ENCODE data around the gene VSIG2. TPM values are rescaled to one million over a fixed set of nuclear protein-coding genes. Genes with fewer than 3 reads are reported as not detected.
A peak's percentile ranks its signal among the peaks of the same experiment; 100 is the strongest.

Gene VSIG2
- total RNA-seq, 6 donors from 2014 or later, result 32.5 to 55.3 (median 40.2) TPM

GRCh38 chr11:124799348-124800225 is 47.5 kb upstream of the VSIG2 start:
- no peak for TF ChIP-seq POLR2A (IDR thresholded peaks at IDR 0.05)
- no peak for TF ChIP-seq CTCF (IDR thresholded peaks at IDR 0.05)
- TF ChIP-seq POLR2AphosphoS5 (IDR thresholded peaks at IDR 0.05), result no peak
- no peak for TF ChIP-seq EP300 (IDR thresholded peaks at IDR 0.05)
- ATAC-seq (ENCODE audit: low FRiP score in 2 of 2) (peak; percentile 47 to 55), DNase-seq (peak; percentile 33 to 90)
- peaks cover 0 to 3% (median 0%) of the 10 kb centered on the region in 4 donors for H3K27me3 ChIP-seq
- 1% methylated on average over 31 to 66 of the region's 83 CpGs for WGBS, 2 donors
- H3K4me1 ChIP-seq, result peaks cover 21 to 31% (median 22%) of the 10 kb centered on the region in 4 donors
- H3K27ac ChIP-seq, result peak overlapping the region; percentile 97 to 98 (median 98)
- H3K9me3 ChIP-seq, result no peaks in the 10 kb centered on the region
- H3K4me3 ChIP-seq, result peak overlapping the region; percentile 68 to 93 (median 77)
- no peaks in the 10 kb centered on the region for H3K36me3 ChIP-seq

- Histone ChIP-seq H3K4me3 (peak overlapping the region; percentile 68 to 93 (median 77)), H3K27me3 (peaks cover 0 to 3% (median 0%) of the 10 kb centered on the region in 4 donors), H3K9me3 (no peaks in the 10 kb centered on the region), H3K4me1 (peaks cover 21 to 35% (median 23%) of the 10 kb centered on the region in 4 donors), H3K36me3 (no peaks in the 10 kb centered on the region), H3K27ac (peak overlapping the region; percentile 97 to 98 (median 98))
- peak in 1 of 2 donors; percentile 55 for DNase-seq
- WGBS, 2 donors, result 1 to 3% methylated on average over 8 of the region's 8 CpGs
- no peak for ATAC-seq (ENCODE audit: low FRiP score in 2 of 2)
- TF ChIP-seq EP300 (IDR thresholded peaks at IDR 0.05), result no peak
- no peak for TF ChIP-seq CTCF (IDR thresholded peaks at IDR 0.05)
- TF ChIP-seq POLR2AphosphoS5 (IDR thresholded peaks at IDR 0.05), result no peak
- no peak for TF ChIP-seq POLR2A (IDR thresholded peaks at IDR 0.05)
These were observed 46.9 kb upstream of the VSIG2 start for GRCh38 chr11:124798991-124799347.

GRCh38 chr11:124796312-124796711 is 44.3 kb upstream of the VSIG2 start:
- no peak overlapping the region for H3K27ac ChIP-seq
- H3K4me1 ChIP-seq, result peaks cover 22 to 34% (median 27%) of the 10 kb centered on the region in 4 donors
- no peaks in the 10 kb centered on the region for H3K36me3 ChIP-seq
- H3K9me3 ChIP-seq, result no peaks in the 10 kb centered on the region
- ATAC-seq (ENCODE audit: low FRiP score in 2 of 2), result no peak
- H3K4me3 ChIP-seq, result no peak overlapping the region
- H3K27me3 ChIP-seq, result peaks cover 0 to 3% (median 0%) of the 10 kb centered on the region in 4 donors
- WGBS, 2 donors, result 90 to 91% methylated on average over 3 of the region's 3 CpGs
- DNase-seq, result no peak
- TF ChIP-seq POLR2AphosphoS5 (IDR thresholded peaks at IDR 0.05) (no peak), EP300 (IDR thresholded peaks at IDR 0.05) (no peak), CTCF (IDR thresholded peaks at IDR 0.05) (no peak), POLR2A (IDR thresholded peaks at IDR 0.05) (no peak)

GRCh38 chr11:124793466-124794278 is 41.6 kb upstream of the VSIG2 start:
- Histone ChIP-seq H3K4me3 (no peak overlapping the region), H3K27me3 (no peaks in the 10 kb centered on the region), H3K9me3 (no peaks in the 10 kb centered on the region), H3K36me3 (no peaks in the 10 kb centered on the region), H3K27ac (no peak overlapping the region), H3K4me1 (peaks cover 8 to 23% (median 13%) of the 10 kb centered on the region in 4 donors)
- 80 to 90% methylated on average over 2 of the region's 2 CpGs for WGBS, 2 donors
- DNase-seq (no peak), ATAC-seq (ENCODE audit: low FRiP score in 2 of 2) (peak in 1 of 2 donors; percentile 64)
- TF ChIP-seq CTCF (IDR thresholded peaks at IDR 0.05) (peak in 5 of 6 experiments; percentile 43 to 56 (median 49)), POLR2AphosphoS5 (IDR thresholded peaks at IDR 0.05) (no peak)

All from upper lobe of left lung (tissue), 6 donors.